ENCODE results near the gene LSMEM2. TPM values are rescaled to one million over a fixed set of nuclear protein-coding genes. Genes with fewer than 3 reads are reported as not detected.
A peak's percentile ranks its signal among the peaks of the same experiment; 100 is the strongest.
"Not testable (repeated sequence)": the region's sequence is repeated elsewhere in the genome, so short reads cannot be mapped to it uniquely, and the experiment has no call there.

The LSMEM2 gene
- total RNA-seq, 1 donor from 2014 or later, result not detected

GRCh38 chr3:50260942-50261441 lies 17.9 kb upstream of the LSMEM2 start:
- Histone ChIP-seq H3K36me3 (ENCODE audit: control insufficient read depth, insufficient read depth, low read length) (peaks cover 10% of the 10 kb centered on the region), H3K27me3 (ENCODE audit: control insufficient read depth, insufficient read depth, low read length) (no peaks in the 10 kb centered on the region), H3K4me3 (ENCODE audit: low read depth, low read length) (no peak overlapping the region)
- TF ChIP-seq, protein P1, sequence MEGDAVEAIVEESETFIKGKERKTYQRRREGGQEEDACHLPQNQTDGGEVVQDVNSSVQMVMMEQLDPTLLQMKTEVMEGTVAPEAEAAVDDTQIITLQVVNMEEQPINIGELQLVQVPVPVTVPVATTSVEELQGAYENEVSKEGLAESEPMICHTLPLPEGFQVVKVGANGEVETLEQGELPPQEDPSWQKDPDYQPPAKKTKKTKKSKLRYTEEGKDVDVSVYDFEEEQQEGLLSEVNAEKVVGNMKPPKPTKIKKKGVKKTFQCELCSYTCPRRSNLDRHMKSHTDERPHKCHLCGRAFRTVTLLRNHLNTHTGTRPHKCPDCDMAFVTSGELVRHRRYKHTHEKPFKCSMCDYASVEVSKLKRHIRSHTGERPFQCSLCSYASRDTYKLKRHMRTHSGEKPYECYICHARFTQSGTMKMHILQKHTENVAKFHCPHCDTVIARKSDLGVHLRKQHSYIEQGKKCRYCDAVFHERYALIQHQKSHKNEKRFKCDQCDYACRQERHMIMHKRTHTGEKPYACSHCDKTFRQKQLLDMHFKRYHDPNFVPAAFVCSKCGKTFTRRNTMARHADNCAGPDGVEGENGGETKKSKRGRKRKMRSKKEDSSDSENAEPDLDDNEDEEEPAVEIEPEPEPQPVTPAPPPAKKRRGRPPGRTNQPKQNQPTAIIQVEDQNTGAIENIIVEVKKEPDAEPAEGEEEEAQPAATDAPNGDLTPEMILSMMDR (IDR thresholded peaks at IDR 0.05; ENCODE audit: insufficient read depth, low read length, poor library complexity, severe bottlenecking), result no peak
- DNase-seq (ENCODE audit: low read depth), result no peak

GRCh38 chr3:50261505-50261904 lies 17.4 kb upstream of the LSMEM2 start:
- no peaks in the 10 kb centered on the region for H3K27me3 ChIP-seq (ENCODE audit: control insufficient read depth, insufficient read depth, low read length)

DNA sequence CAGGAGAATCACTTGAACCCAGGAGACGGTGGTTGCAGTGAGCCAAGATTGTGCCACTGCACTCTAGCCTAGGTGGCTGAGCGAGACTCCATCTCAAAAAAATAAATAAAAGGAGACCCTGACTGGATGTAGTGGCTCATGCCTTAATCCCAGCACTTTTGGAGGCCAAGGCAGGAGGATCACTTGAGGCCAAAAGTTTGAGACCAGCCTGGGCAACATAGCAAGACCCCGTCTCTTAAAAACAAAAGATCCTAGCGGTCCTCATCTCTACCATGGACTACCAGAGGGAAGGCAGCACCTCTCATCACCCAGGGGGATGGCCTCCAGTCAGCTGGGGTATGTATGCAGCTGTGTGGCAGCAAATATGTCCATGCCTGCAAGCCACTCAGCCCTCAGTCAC lies 16.7 kb upstream of the LSMEM2 start:
- H3K27me3 ChIP-seq (ENCODE audit: control insufficient read depth, insufficient read depth, low read length); H3K36me3 ChIP-seq (ENCODE audit: control insufficient read depth, insufficient read depth, low read length); DNase-seq (ENCODE audit: low read depth); H3K4me3 ChIP-seq (ENCODE audit: low read depth, low read length): not testable (repeated sequence)

More at GRCh38 chr3:50261505-50261904, 17.4 kb upstream of the LSMEM2 start:
- no peak for DNase-seq (ENCODE audit: low read depth)
- TF ChIP-seq, protein P1 (IDR thresholded peaks at IDR 0.05; ENCODE audit: insufficient read depth, low read length, poor library complexity, severe bottlenecking), result no peak
- H3K4me3 ChIP-seq (ENCODE audit: low read depth, low read length), result no peak overlapping the region
- peaks cover 8% of the 10 kb centered on the region for H3K36me3 ChIP-seq (ENCODE audit: control insufficient read depth, insufficient read depth, low read length)

DNA sequence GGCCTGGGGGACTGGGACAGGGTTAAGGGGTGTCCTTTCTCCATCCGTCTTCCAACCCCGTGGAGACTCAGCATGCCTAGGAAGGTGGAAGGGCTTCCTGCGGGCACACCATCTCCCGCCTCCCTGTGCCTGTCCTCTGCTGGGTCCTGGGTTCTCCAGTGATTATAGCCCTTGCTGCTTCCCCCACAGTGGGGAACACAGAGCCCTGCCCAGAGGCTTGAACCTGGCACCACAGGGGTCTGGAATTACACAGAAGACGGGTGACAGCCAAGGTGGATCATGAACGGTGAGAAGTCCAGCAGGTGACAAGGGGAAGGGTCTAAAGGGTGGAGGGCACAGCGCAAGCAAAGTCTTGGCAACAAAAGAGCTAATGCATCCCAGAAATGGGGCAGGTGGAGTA lies 16.1 kb upstream of the LSMEM2 start:
- TF ChIP-seq, protein P1 (IDR thresholded peaks at IDR 0.05; ENCODE audit: insufficient read depth, low read length, poor library complexity, severe bottlenecking), result no peak
- Histone ChIP-seq H3K4me3 (ENCODE audit: low read depth, low read length) (no peak overlapping the region), H3K36me3 (ENCODE audit: control insufficient read depth, insufficient read depth, low read length) (peaks cover 2% of the 10 kb centered on the region), H3K27me3 (ENCODE audit: control insufficient read depth, insufficient read depth, low read length) (no peaks in the 10 kb centered on the region)
- DNase-seq (ENCODE audit: low read depth), result no peak

- DNase-seq (ENCODE audit: low read depth), result no peak
- no peaks in the 10 kb centered on the region for H3K36me3 ChIP-seq (ENCODE audit: control insufficient read depth, insufficient read depth, low read length)
- TF ChIP-seq, protein P1 (IDR thresholded peaks at IDR 0.05; ENCODE audit: insufficient read depth, low read length, poor library complexity, severe bottlenecking), result no peak
- H3K27me3 ChIP-seq (ENCODE audit: control insufficient read depth, insufficient read depth, low read length), result no peaks in the 10 kb centered on the region
- no peak overlapping the region for H3K4me3 ChIP-seq (ENCODE audit: low read depth, low read length)
These were observed 15.2 kb upstream of the LSMEM2 start for GRCh38 chr3:50263478-50264382.

GRCh38 chr3:50264383-50264963 lies 14.4 kb upstream of the LSMEM2 start:
- no peak overlapping the region for H3K4me3 ChIP-seq (ENCODE audit: low read depth, low read length)
- DNase-seq (ENCODE audit: low read depth), result peak; percentile 82
- H3K27me3 ChIP-seq (ENCODE audit: control insufficient read depth, insufficient read depth, low read length), result no peaks in the 10 kb centered on the region
- H3K36me3 ChIP-seq (ENCODE audit: control insufficient read depth, insufficient read depth, low read length), result no peaks in the 10 kb centered on the region
- TF ChIP-seq, protein P1 (IDR thresholded peaks at IDR 0.05; ENCODE audit: insufficient read depth, low read length, poor library complexity, severe bottlenecking), result no peak
